Cardiac fibroblast (primary cell): ENCODE measurements around the gene ABCA13.

Source experiments
- DNase-seq, 2 donors: peaks; one replicate each; pipeline versions ENCODE4 v3.0.0 to v3.0.0-alpha.2; 2010; ENCODE audit warnings: low read depth in 2 of 2
- H3K4me3 ChIP-seq, 2 donors: replicated peaks in 1 of 2; 1 replicate in 1 of 2; 2 replicates in 1 of 2; pipeline ENCODE4 v1.5.1; 2011; ENCODE audit warnings: low read depth in 2 of 2, low read length in 2 of 2, mild to moderate bottlenecking in 2 of 2, moderate library complexity in 1 of 2
- CTCF ChIP-seq: IDR thresholded peaks from one replicate; pipeline ENCODE4 v1.5.1; 2011; ENCODE audit warnings: low read depth, mild to moderate bottlenecking, low read length, inconsistent platforms

Gene ABCA13

GRCh38 chr7:48150086-48150485 lies 21.2 kb upstream of the ABCA13 start:
- no peak for TF ChIP-seq CTCF
- DNase-seq = no peak
- no peak overlapping the region for H3K4me3 ChIP-seq

GRCh38 chr7:48154792-48155413 lies 16.4 kb upstream of the ABCA13 start:
- peak; percentile 78 for TF ChIP-seq CTCF
- DNase-seq = peak; percentile 64 to 69
- no peak overlapping the region for H3K4me3 ChIP-seq

GRCh38 chr7:48158404-48158803 lies 12.9 kb upstream of the ABCA13 start:
- no peak for TF ChIP-seq CTCF
- DNase-seq = peak in 1 of 2 donors; percentile 64
- H3K4me3 ChIP-seq = no peak overlapping the region

- peak in 1 of 2 donors; percentile 10 for DNase-seq
Observed at GRCh38 chr7:48161407-48162125, 9.7 kb upstream of the ABCA13 start.

GRCh38 chr7:48165157-48165556 lies 6.1 kb upstream of the ABCA13 start:
- H3K4me3 ChIP-seq = no peak overlapping the region
- no peak for TF ChIP-seq CTCF
- DNase-seq = no peak

More at GRCh38 chr7:48161407-48162125, 9.7 kb upstream of the ABCA13 start:
- no peak overlapping the region for H3K4me3 ChIP-seq
- TF ChIP-seq CTCF = no peak

- no peak for TF ChIP-seq CTCF
- H3K4me3 ChIP-seq = no peak overlapping the region
- peak; percentile 7 to 70 for DNase-seq
Observed at GRCh38 chr7:48168159-48168558, 3.1 kb upstream of the ABCA13 start.
